GM19043 (cell line): ENCODE measurements around the gene HES2.
"Not testable (repeated sequence)": the region's sequence is repeated elsewhere in the genome, so short reads cannot be mapped to it uniquely, and the experiment has no call there.

ENCODE experiments used
- ATAC-seq: cut with Tn5 transposase; IDR thresholded peaks from one replicate; pipeline ENCODE4 v1.9.1; 2021; ENCODE audit warnings: low read depth; ENCODE audit not compliant: unreplicated experiment

HES2 gene

GRCh38 chr1:6419397-6419803 lies 319 bp downstream of the HES2 start:
- ATAC-seq: no peak

GRCh38 chr1:6418668-6419396 lies 887 bp downstream of the HES2 start:
- no peak for ATAC-seq

- ATAC-seq: no peak
These were observed 1.6 kb downstream of the HES2 start for GRCh38 chr1:6417961-6418667.

- no peak for ATAC-seq
These were observed 2.8 kb downstream of the HES2 start for GRCh38 chr1:6416906-6417305.

- ATAC-seq: no peak
These were observed 3.4 kb downstream of the HES2 start for GRCh38 chr1:6416295-6416656.

DNA sequence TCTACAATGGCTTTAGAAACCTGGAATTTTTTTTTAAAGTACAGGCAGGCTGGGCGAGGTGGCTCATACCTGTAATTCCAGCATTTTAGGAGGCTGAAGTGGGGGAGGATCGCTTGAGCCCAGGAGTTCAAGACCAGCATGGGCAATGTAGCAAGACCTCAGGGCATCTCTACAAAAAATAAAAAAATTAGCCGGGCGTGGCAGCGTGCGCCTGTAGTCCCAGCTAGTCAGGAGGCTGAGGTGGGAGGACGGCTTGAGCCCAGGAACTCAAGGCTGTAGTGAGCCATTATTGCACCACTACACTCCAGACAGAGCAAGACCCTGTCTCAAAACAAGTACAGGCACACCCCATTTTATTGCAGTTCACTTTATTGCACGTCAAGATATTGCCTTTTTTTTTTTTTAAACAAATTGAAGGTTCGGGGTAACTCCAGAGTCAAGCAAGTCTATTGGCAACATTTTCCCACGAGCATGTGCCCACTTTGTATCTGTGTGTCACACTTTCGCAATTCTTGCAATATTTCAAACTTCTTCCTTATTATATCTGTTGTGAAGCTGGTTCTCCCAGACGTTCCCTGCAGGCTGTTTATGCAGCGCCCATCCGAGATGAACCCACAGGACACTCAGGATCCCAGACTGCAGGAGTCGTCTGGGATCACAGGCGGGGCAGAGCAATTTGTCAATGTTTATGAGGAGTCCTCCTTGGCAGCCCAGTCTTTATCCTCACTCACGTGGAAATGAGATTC lies 4.7 kb downstream of the HES2 start:
- ATAC-seq: no peak

- ATAC-seq: peak; percentile 83
These were observed 5.3 kb downstream of the HES2 start for GRCh38 chr1:6414443-6414844.

DNA sequence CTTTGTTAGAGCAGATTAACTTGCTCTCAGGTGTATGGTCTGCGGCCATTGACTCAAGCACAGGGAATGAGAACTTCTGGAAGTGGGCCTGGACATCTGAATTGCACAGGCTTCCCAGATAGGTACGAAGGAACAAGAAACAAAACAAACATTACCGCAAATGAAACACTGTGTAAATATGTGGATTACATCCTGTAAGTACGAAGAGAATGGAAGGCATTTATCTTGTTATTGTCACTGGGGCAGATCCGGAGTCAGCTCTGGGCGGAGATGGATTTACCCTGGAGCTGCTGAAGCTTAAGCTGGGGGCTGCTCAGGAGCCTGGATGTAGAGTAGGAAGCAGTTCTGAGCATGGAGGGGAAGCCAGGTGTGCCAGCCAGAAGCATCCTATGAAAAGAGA lies 6.8 kb downstream of the HES2 start:
- no peak for ATAC-seq

- no peak for ATAC-seq
These were observed 9.3 kb downstream of the HES2 start for GRCh38 chr1:6410248-6410893.

DNA sequence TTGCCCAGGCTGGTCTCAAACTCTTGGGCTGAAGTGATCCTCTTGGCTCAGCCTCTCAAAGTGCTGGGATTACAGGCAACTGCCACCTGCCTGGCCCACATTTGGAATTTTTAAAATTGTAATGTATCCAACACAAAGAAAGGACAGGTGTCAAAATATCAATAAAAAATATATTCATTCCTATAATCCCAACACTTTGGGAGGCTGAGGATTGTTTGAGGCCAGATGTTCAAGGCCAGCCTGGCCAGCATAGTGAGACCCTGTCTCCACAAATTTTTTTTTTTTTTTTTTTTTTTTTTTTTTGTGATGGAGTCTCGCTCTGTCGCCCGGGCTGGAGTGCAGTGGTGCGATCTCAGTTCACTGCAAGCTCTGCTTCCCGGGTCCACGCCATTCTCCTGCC lies 10.0 kb downstream of the HES2 start:
- ATAC-seq: no peak

GRCh38 chr1:6409053-6409452 lies 10.7 kb downstream of the HES2 start:
- ATAC-seq: no peak

GRCh38 chr1:6408023-6408422 lies 11.7 kb downstream of the HES2 start:
- no peak for ATAC-seq

DNA sequence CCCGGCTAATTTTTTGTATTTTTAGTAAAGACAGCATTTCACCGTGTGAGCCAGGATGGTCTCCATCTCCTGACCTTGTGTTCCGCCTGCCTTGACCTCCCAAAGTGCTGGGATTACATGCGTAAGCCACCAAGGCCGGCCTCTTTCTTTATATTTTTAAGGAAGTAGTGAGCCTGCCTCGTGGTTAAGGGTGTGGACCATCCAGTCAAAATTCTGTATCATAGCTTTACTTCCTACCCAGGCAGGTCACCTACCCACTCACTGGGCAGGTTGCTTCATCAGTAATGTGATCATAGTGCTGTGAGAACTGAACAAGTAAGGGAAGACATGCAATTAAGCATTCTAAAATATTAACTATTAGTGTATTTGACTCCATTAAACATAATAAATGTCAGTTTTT lies 18.0 kb downstream of the HES2 start:
- no peak for ATAC-seq

- no peak for ATAC-seq
These were observed 20.4 kb downstream of the HES2 start for GRCh38 chr1:6399294-6399693.

- ATAC-seq: no peak
These were observed 21.8 kb downstream of the HES2 start for GRCh38 chr1:6397844-6398441.

GRCh38 chr1:6396998-6397397 lies 22.7 kb downstream of the HES2 start:
- ATAC-seq: no peak

GRCh38 chr1:6395781-6396244 lies 23.9 kb downstream of the HES2 start:
- not testable (repeated sequence) for ATAC-seq

GRCh38 chr1:6395130-6395529 lies 24.6 kb downstream of the HES2 start:
- ATAC-seq: not testable (repeated sequence)

GRCh38 chr1:6393400-6394187 lies 26.1 kb downstream of the HES2 start, which contains the start of gene ACOT7:
Gene ACOT7 (minus strand): TSS chr1:6393767. CDS start chr1:6393399, 368 bp downstream.
- ATAC-seq: peak; percentile 70
